SK-N-SH (cell line): ENCODE data around the gene TMEM150C.

Experiments
- CTCF ChIP-seq: fragments of 200-600 bp; sonication (generic); IDR thresholded peaks from 2 replicates; pipeline ENCODE4 v1.6.1; 2017; ENCODE audit warnings: antibody characterized with exemption, mild to moderate bottlenecking, moderate library complexity
- EZH2phosphoT487 ChIP-seq: fragments of 200-600 bp; sonication (generic); IDR thresholded peaks from 2 replicates; pipeline ENCODE4 v1.6.1; 2017; ENCODE audit warnings: low read depth, mixed run types, mild to moderate bottlenecking, antibody characterized with exemption, moderate library complexity, borderline replicate concordance
- JUND ChIP-seq: IDR thresholded peaks from 2 replicates; pipeline ENCODE4 v1.4.0; 2012

- TF ChIP-seq EZH2phosphoT487 (no peak), JUND (no peak), CTCF (no peak)
Measured at GRCh38 chr4:82587826-82588540, 26.2 kb upstream of the TMEM150C start.
